Stimulated activated naive CD4-positive, alpha-beta T cell (primary cell): ENCODE data around the gene ARF6.
"Not testable (repeated sequence)": the region's sequence is repeated elsewhere in the genome, so short reads cannot be mapped to it uniquely, and the experiment has no call there.

ENCODE experiments used
- DNase-seq, 6 experiments: peaks; one replicate each; lab custom pipeline; 2025; lab: John Stamatoyannopoulos, UW

The ARF6 gene

DNA sequence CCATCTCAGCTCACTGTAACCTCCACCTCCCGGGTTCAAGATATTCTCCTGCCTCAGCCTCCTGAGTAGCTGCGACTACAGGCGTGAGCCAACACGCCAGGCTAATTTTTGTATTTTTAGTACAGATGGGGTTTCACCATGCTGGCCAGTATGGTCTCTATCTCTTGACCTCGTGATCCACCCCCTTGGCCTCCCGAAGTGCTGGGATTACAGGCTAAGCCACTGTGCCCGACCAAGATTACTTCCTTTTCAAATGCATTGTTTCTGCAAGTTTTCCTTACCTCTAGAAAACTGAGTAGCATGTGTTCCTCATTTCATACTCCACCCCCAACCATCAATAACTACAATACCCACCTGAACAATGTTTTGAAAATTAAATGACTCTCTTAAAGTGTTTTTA, 13.1 kb downstream of the ARF6 start:
- no peak for DNase-seq

DNA sequence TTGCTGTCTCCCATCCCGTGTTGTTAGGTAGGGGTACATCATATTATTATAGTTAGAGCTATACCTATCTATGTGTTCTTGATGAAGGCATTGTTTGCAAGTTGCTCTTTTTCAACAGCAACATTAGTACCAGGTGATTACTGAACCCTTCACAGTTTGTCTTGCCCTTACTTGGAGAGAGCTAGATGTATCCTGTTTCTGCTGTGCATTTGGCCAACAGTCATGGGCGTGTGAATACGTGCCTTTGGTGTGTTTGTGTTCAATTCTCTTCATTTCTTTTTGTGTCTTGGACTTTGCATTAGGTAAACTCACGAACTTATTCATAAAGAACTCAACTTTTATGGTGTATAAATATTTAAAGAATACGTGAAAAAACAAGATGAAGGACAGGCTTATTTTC, 14.3 kb downstream of the ARF6 start:
- no peak for DNase-seq

- no peak for DNase-seq
Observed at GRCh38 chr14:49908433-49908782, 15.5 kb downstream of the ARF6 start.

DNA sequence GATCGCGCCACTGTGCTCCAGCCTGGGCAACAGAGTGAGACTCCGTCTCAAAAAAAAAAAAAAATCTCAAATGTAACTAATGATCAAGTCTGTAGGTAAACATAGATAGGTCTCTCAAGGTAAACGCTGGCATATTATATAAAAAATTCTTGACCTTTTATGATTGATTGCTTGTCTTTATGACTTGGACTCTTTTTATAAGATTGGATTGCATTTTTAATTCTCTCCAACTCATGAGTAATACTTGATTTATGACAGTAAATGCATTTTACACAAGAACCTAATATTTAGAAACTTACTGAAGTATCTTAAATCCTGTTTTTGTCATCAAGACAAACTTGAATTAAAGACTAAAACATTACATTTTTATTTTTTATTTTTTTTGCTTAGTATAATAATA, 16.1 kb downstream of the ARF6 start:
- DNase-seq = no peak

DNA sequence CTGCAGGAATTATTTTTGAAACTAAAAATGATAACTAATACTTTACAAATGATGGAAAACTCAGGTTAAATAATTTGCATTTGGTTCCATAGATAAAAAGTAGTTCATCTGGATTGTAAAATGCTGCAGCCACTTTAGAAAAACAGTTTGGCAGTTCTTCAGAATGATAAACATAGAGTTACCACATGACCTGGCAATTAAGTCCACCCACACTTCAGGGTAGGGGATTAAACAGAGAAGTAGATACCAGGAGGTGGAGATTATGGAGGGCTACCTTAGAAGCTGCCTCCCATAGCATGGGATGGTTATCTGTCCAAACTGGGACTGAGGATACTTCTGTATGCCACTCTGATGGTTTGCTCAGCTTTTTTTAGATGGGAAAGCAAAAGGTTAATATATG, 22.2 kb downstream of the ARF6 start:
- DNase-seq = no peak

- DNase-seq = no peak
Observed at GRCh38 chr14:49918706-49919105, 25.8 kb downstream of the ARF6 start.

DNA sequence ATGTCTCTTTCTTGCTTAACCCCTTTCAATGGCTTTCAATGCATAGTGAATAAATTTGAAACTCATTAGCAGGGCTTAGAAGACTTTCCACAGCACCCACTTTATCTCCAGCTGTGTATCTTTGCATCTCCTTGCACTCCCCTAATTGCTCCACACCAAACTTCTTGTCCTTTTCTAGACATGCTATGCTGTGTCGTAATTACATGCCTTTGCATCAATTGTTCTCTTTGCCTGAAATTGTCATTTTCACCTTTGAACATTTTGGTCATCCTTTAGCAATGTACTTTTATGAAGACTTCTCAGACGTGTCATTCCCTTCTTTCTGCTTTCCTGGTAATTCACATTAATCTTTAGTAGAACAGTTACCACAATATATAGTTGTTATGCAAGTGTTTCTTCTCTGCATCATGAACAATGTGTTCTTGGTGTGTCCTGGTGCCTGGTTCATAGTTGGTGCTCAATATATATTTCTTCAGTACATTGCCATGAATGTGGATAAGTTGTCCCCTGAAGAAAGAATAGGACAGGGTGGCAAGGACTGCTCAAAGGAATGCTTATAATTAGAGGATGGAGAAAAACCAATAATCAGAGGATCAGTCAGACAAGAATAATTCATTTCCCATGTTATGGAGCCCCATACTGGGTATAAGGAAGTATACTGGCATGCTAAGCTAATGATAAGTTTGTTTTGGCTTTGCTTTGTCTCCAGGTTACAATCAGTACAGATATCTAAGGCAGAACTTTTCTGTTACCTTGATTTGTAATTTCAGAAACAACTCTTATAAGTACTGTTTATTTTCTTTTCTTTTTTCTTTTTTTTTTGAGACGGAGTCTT, 27.2 kb downstream of the ARF6 start:
- DNase-seq = no peak

DNA sequence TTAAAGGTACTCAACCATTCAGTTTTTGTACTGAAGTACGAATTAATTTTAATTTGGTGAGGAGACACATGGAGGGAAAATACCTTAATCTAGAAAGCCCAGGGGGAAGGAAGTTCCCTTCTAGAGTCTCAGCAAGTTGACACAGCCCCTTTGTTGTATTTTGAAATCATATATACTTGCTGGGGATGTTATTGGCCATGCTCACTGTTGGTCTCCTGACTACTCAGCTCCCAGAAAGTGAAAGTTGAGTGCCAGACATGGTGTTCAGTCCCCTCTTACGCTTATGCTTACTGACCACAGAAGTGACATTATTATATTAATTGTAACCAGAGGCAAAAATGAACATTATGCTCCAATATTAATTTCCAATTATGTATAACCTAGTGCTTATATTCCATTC, 28.1 kb downstream of the ARF6 start:
- no peak for DNase-seq

DNA sequence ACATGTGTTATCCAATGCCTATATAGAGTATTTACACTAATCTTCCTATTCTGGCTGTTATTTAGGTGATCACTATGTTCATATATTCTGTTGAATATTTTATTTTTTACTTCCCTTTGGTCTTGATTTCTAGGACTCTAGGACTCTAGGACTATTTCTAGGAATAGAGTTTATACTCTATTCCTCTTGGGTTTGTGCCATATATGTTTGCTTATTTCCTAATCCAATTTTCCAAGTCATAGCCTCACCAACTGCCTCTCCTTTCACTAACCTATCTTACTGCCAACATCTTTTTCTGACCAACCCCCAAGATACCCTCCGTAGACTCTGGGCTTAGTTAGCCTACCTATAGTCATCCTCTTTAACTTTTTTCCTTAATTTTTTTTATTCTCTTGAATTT, 28.5 kb downstream of the ARF6 start:
- DNase-seq = no peak

DNA sequence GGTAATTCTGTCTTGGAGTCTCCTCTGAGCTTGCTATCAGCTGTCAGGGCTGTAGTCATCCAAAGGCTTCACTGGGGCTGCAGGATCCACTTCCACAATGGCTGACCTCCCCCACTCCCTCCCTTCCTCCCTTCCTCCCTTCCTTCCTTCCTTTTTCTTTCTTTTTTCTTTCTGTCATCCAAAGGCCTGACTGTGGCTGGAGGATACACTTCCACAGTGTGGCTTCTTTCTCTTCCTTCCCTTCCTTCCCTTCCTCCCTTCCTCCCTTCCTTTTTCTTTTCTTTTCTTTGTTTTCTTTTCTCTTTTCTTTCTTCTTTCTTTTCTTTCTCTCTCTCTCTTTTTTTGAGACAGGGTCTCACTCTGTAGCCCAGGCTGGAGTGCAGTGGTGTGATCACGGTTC, 30.6 kb downstream of the ARF6 start:
- DNase-seq = no peak

DNA sequence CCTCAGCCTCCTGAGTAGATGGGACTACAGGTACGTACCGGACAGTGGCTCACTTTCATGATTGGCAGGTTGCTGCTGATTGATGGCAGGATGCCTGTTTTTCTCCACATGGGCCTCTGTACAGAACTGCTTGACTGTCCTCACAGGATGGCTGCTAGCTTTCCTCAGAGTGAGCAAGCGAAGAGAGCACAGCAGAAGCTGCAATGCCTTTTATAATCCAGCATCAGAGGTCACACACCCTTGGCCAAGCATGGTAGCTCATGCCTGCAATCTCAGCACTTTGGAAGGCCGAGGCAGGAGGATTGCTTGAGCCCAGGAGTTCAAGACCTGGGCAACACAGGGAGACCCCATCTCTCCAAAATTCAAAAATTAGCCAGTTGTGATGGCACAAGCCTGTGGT, 31.0 kb downstream of the ARF6 start:
- no peak for DNase-seq

DNA sequence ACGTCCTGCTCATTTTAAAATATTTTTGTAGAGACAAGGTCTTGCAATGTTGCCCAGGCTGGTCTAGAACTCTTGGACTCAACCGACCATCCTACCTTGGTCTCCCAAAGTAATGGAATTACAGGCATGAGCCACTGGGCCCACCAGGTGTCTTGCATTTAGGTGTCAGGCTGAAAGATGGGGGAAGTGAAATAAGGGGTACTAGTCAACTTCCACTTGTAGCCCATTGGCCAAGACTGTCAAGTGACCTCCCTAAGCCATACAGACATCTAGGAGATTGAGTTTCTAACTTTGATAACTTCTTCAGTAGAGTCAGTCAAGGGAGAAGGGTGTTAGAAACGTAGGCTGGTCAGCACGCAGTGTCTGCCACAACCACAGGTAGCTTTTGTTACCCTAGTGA, 32.0 kb downstream of the ARF6 start:
- no peak for DNase-seq

- no peak for DNase-seq
Observed at GRCh38 chr14:49926803-49927202, 33.9 kb downstream of the ARF6 start.

GRCh38 chr14:49928015-49928414, 35.1 kb downstream of the ARF6 start:
- DNase-seq = no peak

GRCh38 chr14:49930720-49931119, 37.8 kb downstream of the ARF6 start:
- no peak for DNase-seq

- no peak for DNase-seq
Observed at GRCh38 chr14:49931523-49931922, 38.6 kb downstream of the ARF6 start.

DNA sequence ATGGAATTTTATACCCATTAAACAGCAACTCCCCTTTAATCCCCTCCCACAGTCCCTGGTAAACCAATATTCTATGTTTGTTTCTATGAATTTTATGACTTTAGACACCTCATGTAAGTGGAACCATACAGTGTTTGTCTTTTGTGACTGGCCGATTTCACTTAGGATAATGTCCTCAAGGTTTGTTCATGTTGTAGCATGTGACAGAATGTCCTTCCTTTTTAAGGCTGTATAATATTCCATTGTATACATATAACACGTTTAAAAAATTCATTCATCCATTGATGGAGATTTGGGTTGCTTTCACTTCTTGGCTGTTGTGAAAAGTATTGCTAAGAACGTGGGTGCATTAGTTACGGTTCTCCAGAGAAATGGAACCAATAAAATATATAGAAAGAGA, 40.2 kb downstream of the ARF6 start:
- DNase-seq = no peak

DNA sequence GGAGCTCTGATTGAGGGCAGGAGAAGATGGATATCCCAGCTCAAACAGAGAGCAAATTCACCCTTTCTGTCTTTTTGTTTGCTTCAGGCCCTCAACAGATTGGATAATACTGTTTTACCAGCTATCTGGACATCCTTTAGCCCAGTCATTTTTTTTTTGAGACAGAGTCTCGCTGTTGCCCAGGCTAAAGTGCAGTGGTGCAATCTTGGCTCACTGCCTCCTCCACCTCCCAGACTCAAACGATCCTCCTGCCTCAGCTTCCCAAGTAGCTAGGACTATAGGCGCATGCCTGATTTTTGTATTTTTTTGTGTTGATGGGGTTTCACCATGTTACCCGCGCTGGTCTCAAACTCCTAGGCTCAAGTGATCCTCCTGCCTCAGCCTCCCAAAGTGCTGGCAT, 40.8 kb downstream of the ARF6 start:
- no peak for DNase-seq

DNA sequence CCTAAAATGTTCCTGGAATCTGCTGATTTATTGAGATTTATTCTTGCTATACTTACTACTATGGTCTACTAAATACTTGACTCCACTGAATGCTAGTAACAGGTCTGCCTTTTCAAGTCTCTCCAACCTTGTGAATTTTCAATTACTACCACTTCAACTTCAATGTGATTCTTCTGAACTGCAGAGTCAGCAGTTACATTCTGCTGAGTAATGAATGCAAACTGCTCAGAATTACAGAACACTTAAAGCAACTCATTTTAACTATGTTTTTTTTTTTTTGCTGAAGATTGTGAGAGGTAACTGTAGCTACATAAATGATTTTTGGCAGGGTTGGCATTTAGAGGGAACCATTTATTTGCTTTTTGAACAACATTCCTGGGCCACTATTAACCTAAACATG, 41.8 kb downstream of the ARF6 start:
- DNase-seq = no peak

DNA sequence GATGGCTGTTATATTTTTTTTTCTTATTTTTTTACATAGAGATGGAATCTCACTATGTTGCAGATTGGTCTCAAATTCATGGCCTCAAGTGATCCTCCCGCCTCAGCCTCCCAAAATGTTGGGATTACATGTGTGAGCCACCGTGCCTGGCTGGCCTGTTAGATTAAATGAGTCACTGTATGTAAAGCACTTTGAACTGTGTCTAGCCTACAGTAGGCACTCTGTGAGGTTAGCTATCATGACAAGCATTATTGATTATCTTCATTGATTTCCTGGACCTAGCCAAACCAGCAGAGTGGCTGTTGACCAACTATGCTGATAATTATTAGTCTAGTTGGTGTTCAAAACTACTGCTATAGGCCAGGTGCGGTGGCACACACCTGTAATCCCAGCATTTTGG, 42.6 kb downstream of the ARF6 start:
- no peak for DNase-seq

DNA sequence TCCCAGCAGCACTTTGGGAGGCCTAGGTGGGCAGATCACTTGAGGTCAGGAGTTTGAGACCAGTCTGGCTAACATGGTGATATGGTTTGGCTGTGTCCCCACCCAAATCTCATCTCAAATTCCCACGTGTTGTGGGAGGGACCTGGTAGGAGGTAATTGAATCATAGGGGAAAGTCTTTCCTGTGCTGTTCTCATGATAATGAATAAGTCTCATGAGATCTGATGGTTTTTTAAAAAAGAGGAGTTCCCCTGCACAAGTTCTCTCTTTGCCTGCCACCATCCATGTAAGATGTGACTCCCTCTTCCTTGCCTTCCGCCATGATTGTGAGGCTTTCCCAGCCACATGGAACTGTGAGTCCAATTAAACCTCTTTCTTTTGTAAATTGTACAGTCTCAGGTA, 43.4 kb downstream of the ARF6 start:
- DNase-seq = not testable (repeated sequence)

DNA sequence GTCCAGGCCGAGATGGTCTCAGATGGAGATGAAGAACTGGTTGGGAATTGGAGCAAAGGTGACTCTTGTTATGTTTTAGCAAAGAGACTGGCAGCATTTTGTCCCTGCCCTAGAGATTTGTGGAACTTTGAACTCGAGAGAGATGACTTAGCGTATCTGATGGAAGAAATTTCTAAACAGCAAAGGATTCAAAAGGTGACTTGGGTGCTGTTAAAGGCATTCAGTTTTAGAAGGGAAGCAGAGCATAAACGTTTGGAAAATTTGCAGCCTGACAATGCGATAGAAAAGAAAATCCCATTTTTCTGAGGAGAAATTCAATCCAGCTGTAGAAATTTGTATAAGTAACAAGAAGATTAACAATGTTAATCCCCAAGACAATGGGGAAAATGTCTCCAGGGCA, 44.0 kb downstream of the ARF6 start:
- not testable (repeated sequence) for DNase-seq

- not testable (repeated sequence) for DNase-seq
Observed at GRCh38 chr14:49939215-49939614, 46.3 kb downstream of the ARF6 start.

GRCh38 chr14:49939884-49940510, 47.1 kb downstream of the ARF6 start:
- DNase-seq = no peak
